M059J (cell line): ENCODE measurements around the gene PRAF2. TPM values are rescaled to one million over a fixed set of nuclear protein-coding genes. Genes with fewer than 3 reads are reported as not detected.
A peak's percentile ranks its signal among the peaks of the same experiment; 100 is the strongest.

Experiments
- DNase-seq: peaks from one replicate; pipeline ENCODE4 v3.0.0-alpha.2; 2012; ENCODE audit warnings: low read depth
- total RNA-seq: library from RNA; depleted of rRNA; stranded (reverse); fragments of >200 nt; shearing (Covaris generic); gene quantifications from 2 replicates; pipeline ENCODE4 v1.2.3, GENCODE V29; 2014; rRNA removed

Gene PRAF2
- total RNA-seq: 25.0 and 29.3 TPM in 2 replicates

GRCh38 chrX:49073601-49074575 lies at the start of gene PRAF2:
PRAF2 (minus strand) TSS chrX:49074002; CDS start chrX:49073987, 15 bp downstream.
- peak; percentile 93 for DNase-seq

DNA sequence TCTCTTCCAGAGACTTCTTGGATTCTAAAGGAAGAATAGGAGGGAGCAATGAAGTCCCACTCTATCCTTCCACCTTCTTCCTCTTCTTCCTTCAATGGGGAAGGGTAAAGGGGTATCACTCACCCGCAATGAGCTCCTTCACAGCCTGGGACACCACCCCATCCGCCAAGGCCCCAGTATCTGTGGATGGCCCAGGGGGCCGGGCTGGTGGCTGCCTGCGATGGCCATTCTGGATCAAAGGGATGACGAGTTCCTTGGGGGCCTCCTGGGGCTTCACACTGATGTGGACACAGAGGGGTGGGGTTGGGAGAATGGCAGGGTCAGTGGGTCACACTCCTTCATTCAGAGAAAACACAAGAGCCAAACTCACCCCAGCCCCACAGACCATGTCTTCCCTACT lies 48.7 kb upstream of the PRAF2 start:
- no peak for DNase-seq

- DNase-seq: peak; percentile 28
Measured at GRCh38 chrX:49120091-49120490, 46.3 kb upstream of the PRAF2 start.

GRCh38 chrX:49117581-49117980 lies 43.8 kb upstream of the PRAF2 start:
- no peak for DNase-seq

DNA sequence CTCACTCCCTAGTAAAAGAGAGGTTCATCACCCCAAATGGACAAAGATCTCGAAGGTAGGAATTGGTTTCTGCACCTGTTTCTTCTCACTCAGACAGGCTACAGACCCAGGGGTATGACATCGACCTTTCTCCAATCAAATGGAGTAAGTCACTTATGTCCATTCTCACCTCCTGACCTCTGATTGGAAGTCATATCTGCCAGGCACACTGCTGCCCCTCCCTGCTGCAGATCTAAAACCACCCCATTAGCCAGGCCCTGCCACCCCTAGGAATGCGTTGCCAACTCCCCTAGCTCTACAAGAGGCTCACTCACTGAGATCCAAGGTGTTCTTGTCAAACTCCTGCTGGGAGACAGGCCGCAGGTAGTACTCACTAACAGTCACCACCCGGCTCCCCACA lies 42.9 kb upstream of the PRAF2 start:
- no peak for DNase-seq

- no peak for DNase-seq
Measured at GRCh38 chrX:49116076-49116475, 42.3 kb upstream of the PRAF2 start.

GRCh38 chrX:49111791-49112190 lies 38.0 kb upstream of the PRAF2 start:
- DNase-seq: no peak

DNA sequence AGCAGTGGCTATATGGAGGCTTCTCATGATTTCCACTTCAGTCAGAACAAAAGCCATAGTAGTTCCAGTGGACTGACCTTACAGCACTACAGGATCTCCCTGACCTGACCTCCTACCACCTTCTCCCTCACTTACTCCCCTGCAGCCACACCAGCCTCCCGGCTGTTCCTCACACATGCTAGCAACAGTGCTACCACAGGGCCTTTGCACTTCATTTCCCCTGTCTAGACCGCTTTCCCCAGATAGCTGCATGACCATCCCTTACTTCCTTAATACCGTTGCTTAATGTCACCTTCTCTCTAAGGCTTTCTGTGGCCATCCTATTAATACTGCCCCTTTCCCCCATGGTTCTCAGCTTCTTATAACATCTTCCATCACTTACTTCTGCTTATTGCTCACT lies 36.6 kb upstream of the PRAF2 start:
- DNase-seq: no peak

GRCh38 chrX:49108641-49109040 lies 34.8 kb upstream of the PRAF2 start:
- no peak for DNase-seq

GRCh38 chrX:49106930-49107329 lies 33.1 kb upstream of the PRAF2 start:
- DNase-seq: peak; percentile 20

- DNase-seq: no peak
Measured at GRCh38 chrX:49106296-49106695, 32.5 kb upstream of the PRAF2 start.

GRCh38 chrX:49103637-49104036 lies 29.8 kb upstream of the PRAF2 start:
- DNase-seq: peak; percentile 34

DNA sequence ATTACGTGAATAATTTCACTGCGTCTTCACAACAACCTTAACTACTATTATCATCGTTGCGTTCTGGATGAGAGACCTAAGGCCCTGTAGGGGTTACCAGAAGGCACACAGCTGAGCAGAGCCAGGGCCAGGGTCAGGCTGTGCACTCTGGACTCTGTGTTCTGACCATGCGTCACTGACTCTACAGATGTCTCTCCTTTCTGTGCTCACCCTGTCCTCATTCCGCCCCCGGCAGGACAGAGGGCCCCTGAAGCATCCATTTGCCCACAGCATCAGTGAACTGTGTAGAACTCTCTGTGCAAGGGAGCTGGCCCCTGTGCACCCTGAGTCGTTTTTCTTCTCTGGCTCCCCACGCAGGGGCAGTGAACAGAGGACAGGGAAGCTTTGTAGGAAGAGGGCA lies 28.4 kb upstream of the PRAF2 start:
- no peak for DNase-seq

- DNase-seq: no peak
Measured at GRCh38 chrX:49101629-49101984, 27.8 kb upstream of the PRAF2 start.

- peak; percentile 94 for DNase-seq
Measured at GRCh38 chrX:49100704-49101628, 27.2 kb upstream of the PRAF2 start.

GRCh38 chrX:49096419-49096818 lies 22.6 kb upstream of the PRAF2 start:
- DNase-seq: no peak

DNA sequence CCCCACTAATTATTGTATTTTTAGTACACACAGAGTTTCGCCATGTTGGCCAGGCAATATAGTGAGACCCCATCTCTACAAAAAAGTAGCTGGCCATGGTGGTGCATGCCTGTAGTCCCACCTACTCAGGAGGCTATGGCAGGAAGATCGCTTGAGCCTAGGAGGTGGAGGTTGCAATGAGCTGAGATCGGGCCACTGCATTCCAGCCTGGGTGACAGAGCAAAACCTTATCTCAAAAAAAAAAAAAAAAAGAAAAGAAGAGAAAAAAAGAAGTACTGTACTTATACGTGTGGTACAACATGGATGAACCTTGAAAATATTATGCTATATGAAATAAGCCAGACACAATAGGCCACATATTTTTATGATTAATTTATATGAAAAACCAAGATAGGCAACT lies 15.8 kb upstream of the PRAF2 start:
- DNase-seq: no peak

- DNase-seq: no peak
Measured at GRCh38 chrX:49082271-49082871, 8.6 kb upstream of the PRAF2 start.

- peak; percentile 82 for DNase-seq
Measured at GRCh38 chrX:49079489-49080428, 6.0 kb upstream of the PRAF2 start, which contains the start of gene WDR45. WDR45 (minus strand) TSS chrX:49079887; CDS start chrX:49078095, 1,792 bp downstream.

DNA sequence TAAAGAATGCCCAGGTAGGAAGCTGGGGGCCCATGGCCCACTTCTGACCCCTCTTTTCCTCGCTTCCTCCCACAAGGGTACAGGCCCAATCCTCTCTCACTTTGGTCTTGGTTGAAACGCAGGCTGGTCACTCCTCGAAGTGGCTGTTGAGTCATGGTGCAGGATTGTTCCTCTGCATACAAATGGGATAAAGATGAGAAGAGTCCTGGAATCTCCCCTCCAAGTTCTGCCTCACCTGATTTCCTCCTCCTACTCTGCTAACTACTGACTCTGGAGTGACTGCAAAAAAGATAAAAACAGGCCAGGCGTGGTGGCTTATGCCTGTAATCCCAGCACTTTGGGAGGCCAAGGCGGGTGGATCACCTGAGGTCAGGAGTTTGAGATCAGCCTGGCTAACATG lies 4.1 kb upstream of the PRAF2 start:
- DNase-seq: no peak

GRCh38 chrX:49075347-49075746 lies 1.5 kb upstream of the PRAF2 start:
- no peak for DNase-seq
